ENCODE measurements around the gene SLC13A2. TPM values are rescaled to one million over a fixed set of nuclear protein-coding genes. Genes with fewer than 3 reads are reported as not detected.
A peak's percentile ranks its signal among the peaks of the same experiment; 100 is the strongest.

Gene SLC13A2
- total RNA-seq, 1 experiment from 2014 or later, result not detected

- no peak overlapping the region for H2BK120ac ChIP-seq (ENCODE audit: low read depth, low read length, poor library complexity, severe bottlenecking)
- no peak overlapping the region for H3K18ac ChIP-seq (ENCODE audit: insufficient read length, low read depth, low read length)
- Mint-ChIP-seq H3K27ac (peak overlapping the region; percentile 1 to 31 (median 5); a peak in 4 of 7 replicates), H3K27me3 (ENCODE audit: low read depth) (peaks cover under 1% of the 10 kb centered on the region; the same call in 1 of the 2 replicates), H3K36me3 (ENCODE audit: insufficient read depth in 1 of 3, low read depth in 3 of 3) (peaks cover 2 to 6% (median 3%) of the 10 kb centered on the region in 3 experiments; a peak in 4 of 7 replicates), H3K4me3 (no peak overlapping the region), H3K4me1 (peaks cover 27 to 54% of the 10 kb centered on the region in 2 experiments), H3K9me3 (no peaks in the 10 kb centered on the region)
- H3K14ac ChIP-seq (ENCODE audit: insufficient read depth, low read length), result no peak overlapping the region
- H2BK12ac ChIP-seq (ENCODE audit: insufficient read length, low read depth, low read length), result no peak overlapping the region
- no peak overlapping the region for H3K56ac ChIP-seq (ENCODE audit: insufficient read length, low read depth, low read length)
- H2BK15ac ChIP-seq (ENCODE audit: low read depth, low read length), result no peak overlapping the region
- no peak overlapping the region for H3T11ph ChIP-seq (ENCODE audit: low read length)
- H3K9me3 ChIP-seq (ENCODE audit: control insufficient read depth, low read depth, low read length), result no peaks in the 10 kb centered on the region
- H4K5ac ChIP-seq (ENCODE audit: insufficient read length, low read depth, low read length), result no peak overlapping the region
- H2AFZ ChIP-seq (ENCODE audit: low read length), result no peak overlapping the region
- H3K4ac ChIP-seq (ENCODE audit: low read depth, low read length), result no peak overlapping the region
- no peaks in the 10 kb centered on the region for H3K79me2 ChIP-seq (ENCODE audit: insufficient read depth, low read length)
- H4K91ac ChIP-seq (ENCODE audit: insufficient read length, low read depth, low read length), result no peak overlapping the region
- no peaks in the 10 kb centered on the region for H3K23me2 ChIP-seq (ENCODE audit: insufficient read length, low read depth, low read length, poor library complexity, severe bottlenecking)
- no peak for DNase-seq
- no peak overlapping the region for H2BK5ac ChIP-seq (ENCODE audit: insufficient read length, low read length)
- H3K27ac ChIP-seq (ENCODE audit: insufficient read length, low read depth, low read length), result no peak overlapping the region
- WGBS (ENCODE audit: extremely low coverage, insufficient read length, low lambda C conversion rate), result no CpG with 5 or more reads among the region's 6 CpGs
- no peaks in the 10 kb centered on the region for H3K27me3 ChIP-seq (ENCODE audit: insufficient read depth, low read length)
- no peaks in the 10 kb centered on the region for H3K79me1 ChIP-seq (ENCODE audit: insufficient read depth, low read depth, low read length, poor library complexity, severe bottlenecking)
- H2BK20ac ChIP-seq (ENCODE audit: low read depth, low read length, poor library complexity, severe bottlenecking), result no peak overlapping the region
- no peak for TF ChIP-seq CTCF (conservative IDR thresholded peaks at IDR 0.05)
- no peaks in the 10 kb centered on the region for H4K20me1 ChIP-seq (ENCODE audit: control insufficient read depth, insufficient read depth, insufficient read length)
- H3K4me1 ChIP-seq (ENCODE audit: insufficient read depth, low read length), result peaks cover 8% of the 10 kb centered on the region; the same call in 1 of the 2 replicates
- H3K4me2 ChIP-seq (ENCODE audit: insufficient read depth, insufficient read length, low read length), result no peak overlapping the region
- H4K8ac ChIP-seq (replicated peaks; ENCODE audit: insufficient read length, low read depth, low read length), result no peak overlapping the region
- no peak overlapping the region for H2AK5ac ChIP-seq (ENCODE audit: insufficient read length, low read length)
- no peak overlapping the region for H3K9ac ChIP-seq (ENCODE audit: extremely low read depth, insufficient read length, low read length)
- no peak overlapping the region for H3K23ac ChIP-seq (ENCODE audit: insufficient read length, low read depth, low read length)
Measured at GRCh38 chr17:28545787-28546415, 72.5 kb downstream of the SLC13A2 start.
